H1 (cell line): ENCODE data around the gene KRTAP4-2. TPM values are rescaled to one million over a fixed set of nuclear protein-coding genes. Genes with fewer than 3 reads are reported as not detected.

Experiments
- CBX8 ChIP-seq: fragments of 300-800, 300-1000 bp; sonication (generic); IDR thresholded peaks from 2 replicates; pipeline ENCODE4 v1.7.1; 2016; ENCODE audit warnings: low read depth, low read length, borderline replicate concordance
- CHD1 ChIP-seq: IDR thresholded peaks from 2 replicates; pipeline ENCODE4 v1.6.1; 2012; ENCODE audit warnings: low read depth, low read length, improper control_type of control experiment
- CREB1 ChIP-seq: IDR thresholded peaks from 2 replicates; pipeline ENCODE4 v1.6.1; 2012; ENCODE audit warnings: inconsistent platforms
- HDAC2 ChIP-seq, 2 experiments: fragments of 300-600 bp in 1 of 2; sonication (generic) in 1 of 2; IDR thresholded peaks; 2 replicates each; pipeline ENCODE4 v1.6.1; 2011 to 2012; ENCODE audit warnings: low read depth in 2 of 2, low read length in 2 of 2, mild to moderate bottlenecking in 2 of 2, moderate library complexity in 2 of 2, borderline replicate concordance in 1 of 2, inconsistent platforms in 1 of 2
- HDAC6 ChIP-seq: IDR thresholded peaks from one replicate; pipeline ENCODE4 v1.7.1; 2012; ENCODE audit warnings: low read depth, mild to moderate bottlenecking, inconsistent platforms, low read length, moderate library complexity
- MAFK ChIP-seq: IDR thresholded peaks from 2 replicates; pipeline ENCODE4 v1.6.1; 2012; ENCODE audit warnings: low read depth, mild to moderate bottlenecking, improper control_type of control experiment, low read length
- SIX5 ChIP-seq: IDR thresholded peaks from 2 replicates; pipeline ENCODE4 v1.6.1; 2011; ENCODE audit warnings: mild to moderate bottlenecking, low read depth, low read length
- polyA plus RNA-seq, 7 experiments: library from polyadenylated mRNA; depleted of rRNA in 3 of 7; stranded (reverse) in 5 of 7; unstranded in 2 of 7; fragments of >200 nt in 5 of 7; fragments of 200-250 nt in 2 of 7; gene quantifications; 1 replicate in 5 of 7; 2 replicates in 1 of 7; 4 replicates in 1 of 7; pipeline versions ENCODE4 v1.2.1 to v1.2.3, GENCODE V29; 2011 to 2013; ENCODE audit warnings: missing spikeins in 2 of 7, mixed read lengths in 2 of 7
- total RNA-seq: library from RNA; stranded (reverse); fragmentation: NEBNext Ultra II Directional; extraction: Animal tissue kit (Norgen Biotek cat#: 25700); gene quantifications from 2 replicates; pipeline ENCODE4 v1.2.1, GENCODE V29; 2021

Gene KRTAP4-2
- total and polyA plus RNA-seq, 2 of the 8 experiments (the other 6 are each of a cell fraction or from before 2014, with no cell fraction given), result not detected

- no peak for TF ChIP-seq CBX8
- TF ChIP-seq HDAC6, result no peak
- no peak for TF ChIP-seq SIX5
- TF ChIP-seq CHD1, result no peak
- TF ChIP-seq CREB1, result no peak
- no peak for TF ChIP-seq MAFK
- TF ChIP-seq HDAC2 (IDR thresholded peaks at IDR 0.05; ENCODE audit: borderline replicate concordance in 1 of 2, low read depth in 2 of 2, low read length in 2 of 2), result no peak
- TF ChIP-seq, all 59 proteins: peak for 0
Measured at GRCh38 chr17:41185001-41185400, 7.0 kb upstream of the KRTAP4-2 start (continued).
